ENCODE results near the gene NHP2.

The NHP2 gene

DNA sequence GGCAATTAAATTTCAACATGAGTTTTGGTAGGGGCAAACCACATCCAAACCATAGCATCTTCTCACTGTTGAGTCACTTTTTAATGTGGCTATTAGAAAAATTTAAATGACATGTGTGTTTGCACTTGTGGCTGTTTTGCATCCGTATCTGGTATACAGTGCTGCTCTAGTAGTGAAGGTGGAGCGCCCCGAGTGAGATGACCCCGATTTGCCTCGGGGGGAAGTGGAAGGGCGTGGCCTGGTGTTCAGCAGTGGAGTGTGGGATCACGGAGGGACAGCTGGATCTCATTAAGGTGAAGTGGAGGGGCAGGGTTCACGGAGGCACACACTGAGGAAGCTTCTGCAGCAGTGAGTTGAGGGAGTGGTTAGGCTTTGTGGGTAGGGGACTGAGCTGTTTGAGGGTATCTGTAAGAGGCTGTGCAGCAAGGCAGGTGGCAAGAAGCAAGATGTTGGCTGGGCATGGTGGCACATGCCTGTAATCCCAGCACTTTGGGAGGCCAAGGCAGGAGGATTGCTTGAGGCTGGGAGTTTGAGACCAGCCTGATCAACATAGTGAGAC, 39.6 kb upstream of the NHP2 start:
- Histone ChIP-seq H3K4me1 (ENCODE audit: control insufficient read depth, insufficient read depth, low read length, unreplicated experiment) (no peaks in the 10 kb centered on the region), H3K27ac (ENCODE audit: low read depth, low read length) (no peak overlapping the region), H2AFZ (ENCODE audit: low read length, unreplicated experiment) (no peak overlapping the region), H3K4me3 (ENCODE audit: low read depth, low read length) (no peak overlapping the region), H3K27me3 (ENCODE audit: insufficient read depth, low read length) (peaks cover 13% of the 10 kb centered on the region), H3K79me2 (ENCODE audit: control insufficient read depth, insufficient read depth, low read length, unreplicated experiment) (no peaks in the 10 kb centered on the region), H3K36me3 (ENCODE audit: insufficient read depth, low read length) (no peaks in the 10 kb centered on the region)

DNA sequence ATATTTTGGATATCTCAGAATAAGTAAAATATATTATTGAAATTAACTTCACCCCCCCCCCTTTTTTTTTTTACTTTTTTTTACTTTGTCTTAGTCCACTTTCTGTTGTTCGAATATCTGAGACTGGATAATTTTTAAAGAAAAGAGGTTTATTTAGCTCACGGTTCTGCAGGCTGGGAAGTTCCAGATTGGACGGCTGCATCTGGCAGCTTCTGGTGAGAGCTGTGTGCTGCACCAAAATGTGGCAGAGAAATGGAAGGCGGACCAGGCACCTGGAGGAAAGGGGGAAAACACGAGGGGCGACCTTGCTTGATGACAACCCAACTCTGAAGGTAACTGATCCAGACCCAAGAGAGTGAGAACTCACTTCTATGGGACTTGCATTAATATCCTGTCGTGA, 39.1 kb upstream of the NHP2 start:
- peaks cover 13% of the 10 kb centered on the region for H3K27me3 ChIP-seq (ENCODE audit: insufficient read depth, low read length)
- H2AFZ ChIP-seq (ENCODE audit: low read length, unreplicated experiment): no peak overlapping the region

DNA sequence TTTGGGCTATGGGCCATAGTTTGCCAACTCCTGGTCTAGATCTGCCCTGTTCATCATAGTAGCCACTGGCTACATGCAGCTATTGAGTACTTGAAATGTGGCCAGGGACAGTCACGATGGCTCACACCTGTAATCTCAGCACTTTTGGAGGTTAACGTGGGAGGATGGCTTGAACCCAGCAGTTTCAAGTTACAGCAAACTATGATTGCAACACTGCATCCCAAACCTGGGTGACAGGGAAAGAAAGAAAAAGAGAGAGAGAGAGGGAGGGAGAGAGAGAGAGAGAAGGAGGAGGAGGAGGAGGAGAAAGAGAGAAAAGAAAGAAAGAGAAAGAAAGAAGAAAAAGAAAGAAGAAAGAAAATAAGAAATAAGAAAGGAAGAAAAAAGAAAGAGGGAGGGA, 38.6 kb upstream of the NHP2 start:
- no peak overlapping the region for H2AFZ ChIP-seq (ENCODE audit: low read length, unreplicated experiment)
- no peaks in the 10 kb centered on the region for H3K79me2 ChIP-seq (ENCODE audit: control insufficient read depth, insufficient read depth, low read length, unreplicated experiment)
- H3K4me1 ChIP-seq (ENCODE audit: control insufficient read depth, insufficient read depth, low read length, unreplicated experiment): no peaks in the 10 kb centered on the region
- no peak overlapping the region for H3K27ac ChIP-seq (ENCODE audit: low read depth, low read length)
- no peak overlapping the region for H3K4me3 ChIP-seq (ENCODE audit: low read depth, low read length)
- H3K27me3 ChIP-seq (ENCODE audit: insufficient read depth, low read length): peaks cover 13% of the 10 kb centered on the region
- no peaks in the 10 kb centered on the region for H3K36me3 ChIP-seq (ENCODE audit: insufficient read depth, low read length)

More for the DNA sequence above, 39.1 kb upstream of the NHP2 start:
- no peaks in the 10 kb centered on the region for H3K36me3 ChIP-seq (ENCODE audit: insufficient read depth, low read length)
- no peak overlapping the region for H3K4me3 ChIP-seq (ENCODE audit: low read depth, low read length)
- no peaks in the 10 kb centered on the region for H3K79me2 ChIP-seq (ENCODE audit: control insufficient read depth, insufficient read depth, low read length, unreplicated experiment)
- no peaks in the 10 kb centered on the region for H3K4me1 ChIP-seq (ENCODE audit: control insufficient read depth, insufficient read depth, low read length, unreplicated experiment)
- H3K27ac ChIP-seq (ENCODE audit: low read depth, low read length): no peak overlapping the region

DNA sequence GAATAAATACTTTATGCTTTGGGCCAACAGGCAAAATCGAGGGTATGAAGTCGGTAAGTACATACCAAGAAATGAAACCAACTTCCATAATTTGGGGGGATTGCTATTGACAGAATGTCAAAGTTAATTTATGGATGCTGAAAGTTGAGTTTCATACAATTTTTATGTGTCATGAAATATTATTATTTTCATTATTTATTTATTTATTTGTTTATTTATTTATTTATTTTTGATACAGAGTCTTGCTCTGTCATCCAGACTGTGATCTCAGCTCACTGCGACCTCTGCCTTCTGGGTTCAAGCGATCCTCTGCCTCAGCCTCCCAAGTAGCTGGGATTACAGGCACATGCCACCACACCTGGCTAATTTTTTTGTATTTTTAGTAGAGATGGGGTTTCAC, 38.0 kb upstream of the NHP2 start:
- Histone ChIP-seq H3K27me3 (ENCODE audit: insufficient read depth, low read length) (peaks cover 13% of the 10 kb centered on the region), H3K79me2 (ENCODE audit: control insufficient read depth, insufficient read depth, low read length, unreplicated experiment) (no peaks in the 10 kb centered on the region), H3K27ac (ENCODE audit: low read depth, low read length) (no peak overlapping the region), H3K4me1 (ENCODE audit: control insufficient read depth, insufficient read depth, low read length, unreplicated experiment) (no peaks in the 10 kb centered on the region), H3K4me3 (ENCODE audit: low read depth, low read length) (no peak overlapping the region), H2AFZ (ENCODE audit: low read length, unreplicated experiment) (no peak overlapping the region), H3K36me3 (ENCODE audit: insufficient read depth, low read length) (no peaks in the 10 kb centered on the region)

DNA sequence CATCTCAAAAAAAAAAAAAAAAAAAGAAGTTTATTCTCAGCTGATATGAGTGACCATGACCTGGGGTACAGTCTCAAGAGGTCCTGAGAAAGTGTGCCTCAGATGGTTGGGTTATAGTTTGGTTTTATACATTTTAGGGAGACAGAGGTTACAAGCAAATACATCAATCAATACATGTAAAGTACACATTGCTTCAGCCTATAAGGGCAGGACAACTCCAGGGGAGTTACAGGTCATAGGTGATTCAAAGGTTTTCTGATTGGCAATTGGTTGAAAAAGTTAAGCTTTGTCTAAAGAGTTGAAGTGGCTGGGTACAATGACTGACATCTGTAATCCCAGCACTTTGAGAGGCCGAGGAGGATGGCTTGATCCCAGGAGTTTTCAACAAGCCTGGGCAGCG, 35.7 kb upstream of the NHP2 start:
- H3K4me3 ChIP-seq (ENCODE audit: low read depth, low read length): no peak overlapping the region
- H2AFZ ChIP-seq (ENCODE audit: low read length, unreplicated experiment): no peak overlapping the region
- H3K79me2 ChIP-seq (ENCODE audit: control insufficient read depth, insufficient read depth, low read length, unreplicated experiment): no peaks in the 10 kb centered on the region
- no peaks in the 10 kb centered on the region for H3K36me3 ChIP-seq (ENCODE audit: insufficient read depth, low read length)
- H3K4me1 ChIP-seq (ENCODE audit: control insufficient read depth, insufficient read depth, low read length, unreplicated experiment): no peaks in the 10 kb centered on the region
- no peak overlapping the region for H3K27ac ChIP-seq (ENCODE audit: low read depth, low read length)
- H3K27me3 ChIP-seq (ENCODE audit: insufficient read depth, low read length): peaks cover 8% of the 10 kb centered on the region

DNA sequence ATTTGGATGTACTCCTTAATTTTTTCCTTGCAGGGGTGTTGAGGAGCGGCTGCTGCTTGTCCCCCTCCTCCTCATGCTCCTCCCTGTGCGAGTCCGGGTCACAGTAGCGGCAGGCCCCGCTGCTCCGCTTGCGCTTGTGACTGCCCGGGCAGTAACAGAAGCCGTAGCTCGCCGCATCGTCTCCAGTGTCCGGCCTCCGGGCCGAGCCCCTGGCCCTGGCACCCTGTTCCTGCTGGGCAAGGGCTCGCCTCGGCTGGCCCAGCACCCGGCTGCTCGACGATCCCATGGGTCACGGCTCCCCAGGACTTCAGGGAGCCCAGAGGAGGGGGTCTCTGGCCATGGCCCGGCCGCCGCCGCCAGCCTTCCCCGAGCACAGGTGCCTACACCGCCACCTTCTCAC, 33.3 kb upstream of the NHP2 start, which contains the start of gene GMCL2:
Gene GMCL2 (minus strand): TSS at position 358 of the 400 bp plus-strand sequence. CDS start 72 bp downstream, at position 286.
- Histone ChIP-seq H2AFZ (ENCODE audit: low read length, unreplicated experiment) (no peak within 1 kb of the TSS), H3K4me3 (ENCODE audit: low read depth, low read length) (no peak within 1 kb of the TSS), H3K27ac (ENCODE audit: low read depth, low read length) (no peak within 1 kb of the TSS), H3K4me1 (ENCODE audit: control insufficient read depth, insufficient read depth, low read length, unreplicated experiment) (no peaks in the 10 kb centered on the region), H3K27me3 (ENCODE audit: insufficient read depth, low read length) (no peaks in the 10 kb centered on the region), H3K79me2 (ENCODE audit: control insufficient read depth, insufficient read depth, low read length, unreplicated experiment) (no peaks in the 10 kb centered on the region), H3K36me3 (ENCODE audit: insufficient read depth, low read length) (no peaks in the 10 kb centered on the region)

DNA sequence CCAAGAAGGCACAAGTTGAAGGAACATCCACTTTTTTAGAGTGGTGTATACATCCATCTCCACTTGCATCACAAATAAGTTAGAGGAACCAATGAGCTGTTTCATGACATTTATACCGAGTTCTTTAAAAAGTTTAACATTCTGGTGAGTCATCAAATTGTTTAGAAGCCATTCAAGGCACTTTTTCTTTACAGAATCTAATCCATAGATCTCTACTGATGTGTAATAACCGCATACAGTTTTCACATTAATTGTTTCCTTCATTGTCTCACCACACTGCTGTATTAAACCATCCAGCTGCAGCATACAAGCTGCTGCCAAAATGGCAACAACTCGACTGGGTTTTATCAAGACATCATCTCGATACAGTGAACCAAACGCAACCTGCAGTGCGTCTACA, 32.7 kb upstream of the NHP2 start:
- H3K79me2 ChIP-seq (ENCODE audit: control insufficient read depth, insufficient read depth, low read length, unreplicated experiment): no peaks in the 10 kb centered on the region
- no peaks in the 10 kb centered on the region for H3K27me3 ChIP-seq (ENCODE audit: insufficient read depth, low read length)
- no peaks in the 10 kb centered on the region for H3K36me3 ChIP-seq (ENCODE audit: insufficient read depth, low read length)
- no peak overlapping the region for H3K4me3 ChIP-seq (ENCODE audit: low read depth, low read length)
- H2AFZ ChIP-seq (ENCODE audit: low read length, unreplicated experiment): no peak overlapping the region
- H3K27ac ChIP-seq (ENCODE audit: low read depth, low read length): no peak overlapping the region
- no peaks in the 10 kb centered on the region for H3K4me1 ChIP-seq (ENCODE audit: control insufficient read depth, insufficient read depth, low read length, unreplicated experiment)

DNA sequence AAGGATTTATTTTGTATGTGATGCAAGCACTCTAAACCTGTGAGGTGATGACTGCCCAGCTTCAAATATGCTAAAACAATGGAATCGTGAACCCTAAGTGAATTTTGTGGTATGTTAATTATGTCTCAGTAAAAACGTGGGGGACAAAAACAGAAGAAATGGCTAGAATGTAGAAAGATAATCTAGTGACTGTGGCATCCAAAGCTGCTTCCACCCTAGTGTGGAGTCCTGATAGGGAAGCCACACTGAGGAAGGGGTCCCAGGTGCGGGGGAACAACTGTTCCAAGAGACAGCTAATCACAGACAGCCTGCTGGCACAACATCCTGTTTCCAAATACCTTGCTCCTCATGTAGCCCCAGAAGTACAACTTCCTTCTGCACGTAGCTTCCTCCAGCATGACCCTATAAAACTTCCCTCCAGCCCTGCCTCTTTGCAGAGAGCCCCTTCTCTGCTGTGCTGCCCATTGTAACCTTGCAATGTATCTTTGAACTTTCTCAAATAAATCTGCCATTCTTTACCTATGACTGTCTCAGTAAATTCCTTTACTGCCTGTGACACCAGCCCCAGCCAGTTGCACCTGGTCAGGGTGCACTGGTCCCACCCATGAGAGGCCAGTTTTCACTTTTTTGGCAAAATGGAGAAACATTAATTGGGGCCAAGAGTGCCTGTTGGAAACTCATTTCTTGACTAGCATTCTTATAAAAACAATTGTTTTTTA, 28.6 kb upstream of the NHP2 start:
- Histone ChIP-seq H3K4me1 (ENCODE audit: control insufficient read depth, insufficient read depth, low read length, unreplicated experiment) (no peaks in the 10 kb centered on the region), H2AFZ (ENCODE audit: low read length, unreplicated experiment) (no peak overlapping the region), H3K79me2 (ENCODE audit: control insufficient read depth, insufficient read depth, low read length, unreplicated experiment) (no peaks in the 10 kb centered on the region), H3K27ac (ENCODE audit: low read depth, low read length) (no peak overlapping the region), H3K27me3 (ENCODE audit: insufficient read depth, low read length) (peaks cover 5% of the 10 kb centered on the region; the same call in 1 of the 2 replicates), H3K36me3 (ENCODE audit: insufficient read depth, low read length) (no peaks in the 10 kb centered on the region), H3K4me3 (ENCODE audit: low read depth, low read length) (no peak overlapping the region)

DNA sequence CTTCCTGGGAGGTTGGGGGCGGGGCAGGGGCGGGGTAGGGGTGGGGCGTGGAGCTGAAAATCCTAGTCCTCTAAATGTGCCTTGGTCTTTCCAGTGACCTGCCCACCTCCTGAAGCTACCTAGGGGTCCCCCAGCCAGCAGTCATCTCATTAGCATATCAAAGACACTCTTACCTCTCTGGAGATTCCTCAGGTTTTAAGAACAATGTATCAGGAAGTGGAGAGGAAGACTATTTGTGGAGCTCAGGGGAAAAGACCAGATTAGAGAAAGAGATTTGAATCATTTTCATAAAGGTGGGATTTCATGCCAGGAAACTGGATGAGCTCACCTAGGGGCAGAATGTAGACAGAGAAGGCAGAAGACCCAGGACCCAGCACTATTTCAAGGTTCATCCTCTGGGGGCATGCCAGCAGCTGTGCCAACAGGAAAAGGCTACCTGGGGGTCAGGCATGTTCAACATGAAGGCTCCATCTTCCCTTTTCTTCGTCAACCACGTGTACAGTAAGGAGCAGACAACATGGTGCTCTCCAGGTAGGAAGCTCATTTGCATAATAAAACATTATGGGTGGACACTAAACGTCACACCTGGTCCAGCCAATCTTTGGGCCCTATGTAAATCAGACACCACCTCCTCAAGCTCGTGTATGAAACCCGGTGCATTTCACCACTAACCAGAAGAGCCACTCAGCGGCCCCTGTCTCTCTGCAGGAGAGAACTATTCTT, 26.6 kb upstream of the NHP2 start:
- Histone ChIP-seq H3K27ac (ENCODE audit: low read depth, low read length) (no peak overlapping the region), H3K4me3 (ENCODE audit: low read depth, low read length) (no peak overlapping the region)

DNA sequence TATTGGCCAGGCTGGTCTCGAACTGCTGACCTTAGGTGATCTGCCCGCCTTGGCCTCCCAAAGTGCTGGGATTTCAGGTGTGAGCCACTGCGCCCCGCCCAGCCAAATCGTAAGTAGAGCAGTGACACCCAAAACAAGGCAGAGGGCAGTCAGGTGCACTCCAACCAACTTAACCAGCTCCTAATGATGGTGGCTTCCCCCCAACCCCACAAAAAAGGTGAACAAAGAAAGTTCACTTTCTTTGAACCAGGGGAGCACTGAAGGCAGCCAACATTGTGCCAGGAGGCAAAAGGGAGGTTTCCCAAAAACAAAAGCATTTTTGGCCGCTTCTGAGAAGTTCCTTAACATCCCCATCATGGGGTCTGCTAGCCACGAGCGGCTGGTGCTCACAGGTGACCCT, 23.9 kb upstream of the NHP2 start:
- Histone ChIP-seq H3K36me3 (ENCODE audit: insufficient read depth, low read length) (no peaks in the 10 kb centered on the region), H3K79me2 (ENCODE audit: control insufficient read depth, insufficient read depth, low read length, unreplicated experiment) (no peaks in the 10 kb centered on the region), H2AFZ (ENCODE audit: low read length, unreplicated experiment) (no peak overlapping the region), H3K27ac (ENCODE audit: low read depth, low read length) (no peak overlapping the region), H3K4me3 (ENCODE audit: low read depth, low read length) (no peak overlapping the region), H3K27me3 (ENCODE audit: insufficient read depth, low read length) (peaks cover 5% of the 10 kb centered on the region; the same call in 1 of the 2 replicates), H3K4me1 (ENCODE audit: control insufficient read depth, insufficient read depth, low read length, unreplicated experiment) (no peaks in the 10 kb centered on the region)

More for the DNA sequence above, 26.6 kb upstream of the NHP2 start:
- Histone ChIP-seq H2AFZ (ENCODE audit: low read length, unreplicated experiment) (no peak overlapping the region), H3K36me3 (ENCODE audit: insufficient read depth, low read length) (no peaks in the 10 kb centered on the region), H3K79me2 (ENCODE audit: control insufficient read depth, insufficient read depth, low read length, unreplicated experiment) (no peaks in the 10 kb centered on the region), H3K27me3 (ENCODE audit: insufficient read depth, low read length) (peaks cover 5% of the 10 kb centered on the region; the same call in 1 of the 2 replicates), H3K4me1 (ENCODE audit: control insufficient read depth, insufficient read depth, low read length, unreplicated experiment) (no peaks in the 10 kb centered on the region)
